GM23338 (cell line): ENCODE data around the gene FUT6.

Experiments
- CTCF ChIP-seq, 2 experiments: fragments of 200-600 bp in 1 of 2; sonication (generic) in 1 of 2; conservative IDR thresholded peaks; 2 replicates each; pipeline versions ENCODE4 v1.5.1 to v1.6.1; 2016 to 2017; ENCODE audit warnings: antibody characterized with exemption in 2 of 2, low read depth in 2 of 2, mild to moderate bottlenecking in 2 of 2, moderate library complexity in 1 of 2
- EZH2 ChIP-seq: fragments of 200-600 bp; sonication (generic); IDR thresholded peaks from one replicate; pipeline ENCODE4 v1.8.0; 2017; ENCODE audit warnings: antibody characterized with exemption, mild to moderate bottlenecking, low read depth; ENCODE audit not compliant: unreplicated experiment
- EZH2phosphoT487 ChIP-seq: fragments of 200-600 bp; sonication (generic); IDR thresholded peaks from one replicate; pipeline ENCODE4 v1.8.1; 2018; ENCODE audit warnings: antibody characterized with exemption; ENCODE audit not compliant: unreplicated experiment
- POLR2AphosphoS5 ChIP-seq: IDR thresholded peaks from 2 replicates; pipeline ENCODE4 v1.6.1; 2016; ENCODE audit warnings: antibody characterized with exemption, low read depth
- STAT1 ChIP-seq: IDR thresholded peaks from one replicate; pipeline ENCODE4 v1.6.1; 2016; ENCODE audit warnings: antibody characterized with exemption; ENCODE audit not compliant: unreplicated experiment
- ZNF114 ChIP-seq: fragments of 250-450 bp; sonication (Bioruptor Pico); IDR thresholded peaks from 2 replicates; pipeline ENCODE4 v1.5.0; 2020; ENCODE audit warnings: mild to moderate bottlenecking, moderate library complexity

GRCh38 chr19:5821521-5822180, 17.9 kb downstream of the FUT6 start:
- TF ChIP-seq EZH2 (no peak), CTCF (conservative IDR thresholded peaks at IDR 0.05; ENCODE audit: low read depth in 2 of 2) (no peak), EZH2phosphoT487 (no peak), ZNF114 (CRISPR knock-in tag) (no peak), POLR2AphosphoS5 (no peak), STAT1 (no peak)
